HG02970 (cell line): ENCODE measurements around the gene TBCD.
A peak's percentile ranks its signal among the peaks of the same experiment; 100 is the strongest.
"Not testable (repeated sequence)": the region's sequence is repeated elsewhere in the genome, so short reads cannot be mapped to it uniquely, and the experiment has no call there.

Experiments
- ATAC-seq: cut with Tn5 transposase; IDR thresholded peaks from one replicate; pipeline ENCODE4 v1.9.1; 2021; ENCODE audit warnings: mild to moderate bottlenecking, moderate library complexity, moderate number of reproducible peaks; ENCODE audit not compliant: unreplicated experiment, low FRiP score

The TBCD gene

GRCh38 chr17:82726427-82726826 is 25.4 kb upstream of the TBCD start:
- no peak for ATAC-seq

GRCh38 chr17:82729479-82730260 is 22.2 kb upstream of the TBCD start:
- no peak for ATAC-seq

GRCh38 chr17:82732118-82732743 is 19.6 kb upstream of the TBCD start:
- ATAC-seq = no peak

- no peak for ATAC-seq
These were observed 16.6 kb upstream of the TBCD start, which contains the start of gene FN3K for GRCh38 chr17:82734987-82735866. Gene FN3K (plus strand): TSS chr17:82735615. CDS start chr17:82735637, 22 bp downstream.

- ATAC-seq = no peak
These were observed 15.2 kb upstream of the TBCD start for GRCh38 chr17:82736511-82737185.

GRCh38 chr17:82737967-82738877 is 13.6 kb upstream of the TBCD start:
- no peak for ATAC-seq

GRCh38 chr17:82740906-82741759 is 10.7 kb upstream of the TBCD start:
- no peak for ATAC-seq

- ATAC-seq = no peak
These were observed 8.3 kb upstream of the TBCD start for GRCh38 chr17:82743344-82744219.

- ATAC-seq = not testable (repeated sequence)
These were observed 7.1 kb upstream of the TBCD start for GRCh38 chr17:82744736-82745135.

GRCh38 chr17:82745524-82745923 is 6.3 kb upstream of the TBCD start:
- no peak for ATAC-seq

- ATAC-seq = no peak
These were observed 3.1 kb upstream of the TBCD start for GRCh38 chr17:82748756-82749155.

GRCh38 chr17:82750241-82750908 is 1.5 kb upstream of the TBCD start:
- no peak for ATAC-seq

GRCh38 chr17:82751171-82751570 is 694 bp upstream of the TBCD start:
- ATAC-seq = peak; percentile 25

- peak; percentile 30 for ATAC-seq
These were observed 721 bp downstream of the TBCD start for GRCh38 chr17:82752371-82753200.

- ATAC-seq = no peak
These were observed 1.3 kb downstream of the TBCD start for GRCh38 chr17:82753201-82753464.
